ENCODE measurements around the gene PLXNA4.

- TF ChIP-seq CTCF (IDR thresholded peaks at IDR 0.05; ENCODE audit: low read length) (no peak), EZH2 (IDR thresholded peaks at IDR 0.05; ENCODE audit: borderline replicate concordance, low read length) (no peak)
These were observed 110.8 kb downstream of the PLXNA4 start for GRCh38 chr7:132465516-132465915.
